ENCODE measurements around the gene CHCHD4.

CHCHD4 gene

DNA sequence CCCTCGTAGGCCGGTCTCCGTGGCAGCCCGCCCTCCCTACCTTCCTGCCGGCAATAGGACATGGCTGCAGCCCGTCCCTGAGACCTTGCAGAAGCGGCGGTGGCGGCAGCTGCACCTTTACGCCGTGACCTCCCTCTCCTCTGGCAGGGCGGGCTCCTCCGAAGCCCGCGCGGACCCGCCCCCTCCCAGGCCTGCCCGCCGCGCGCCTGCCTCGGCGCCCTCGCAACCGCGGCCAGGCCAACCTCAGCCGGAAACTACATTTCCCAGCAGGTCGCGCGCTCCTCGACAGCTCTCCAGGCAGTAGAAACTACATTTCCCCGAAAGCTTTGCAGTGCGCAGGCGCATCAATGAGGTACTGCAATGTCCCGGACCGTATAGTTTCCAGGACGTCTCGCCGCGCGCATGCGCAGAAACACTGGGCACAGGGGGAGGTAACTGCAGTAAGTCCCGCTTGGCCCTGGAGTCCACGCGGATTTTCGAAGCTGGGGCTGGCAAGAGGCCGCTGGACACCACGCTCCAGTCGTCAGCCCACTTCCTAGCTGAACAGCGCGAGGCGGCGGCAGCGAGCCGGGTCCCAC is at the start of gene CHCHD4, which contains the start of gene TMEM43:
CHCHD4 (minus strand) TSS at position 256 of the 578 bp plus-strand sequence; CDS start at position 62, 194 bp downstream.
TMEM43 (plus strand) TSS at position 438 of the 578 bp plus-strand sequence. CDS start 142 bp downstream, outside the sequence.
- peak within 1 kb of the TSS; percentile 91 for H3K4me3 ChIP-seq (ENCODE audit: low read depth, low read length)

DNA sequence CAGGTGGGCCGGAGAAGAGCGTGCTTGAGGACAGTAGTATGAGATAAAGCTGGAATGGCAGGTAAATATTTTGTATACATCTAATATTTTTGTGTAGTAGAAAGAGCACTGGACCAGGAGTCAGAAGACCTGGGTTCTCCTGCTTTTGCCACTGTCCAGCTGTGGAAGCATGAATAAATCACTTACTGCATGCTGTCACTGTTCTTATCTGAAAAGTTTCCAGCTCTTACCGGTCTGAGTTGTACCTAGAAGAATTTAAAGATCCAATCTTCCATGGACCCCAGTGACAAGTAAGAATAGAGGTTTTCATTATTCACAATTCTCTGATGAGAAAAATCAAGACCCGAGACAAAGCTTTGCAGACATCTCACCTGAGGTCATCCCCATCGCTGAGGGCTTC is 47.8 kb upstream of the CHCHD4 start:
- H3K4me3 ChIP-seq (ENCODE audit: low read depth, low read length) = no peak overlapping the region

DNA sequence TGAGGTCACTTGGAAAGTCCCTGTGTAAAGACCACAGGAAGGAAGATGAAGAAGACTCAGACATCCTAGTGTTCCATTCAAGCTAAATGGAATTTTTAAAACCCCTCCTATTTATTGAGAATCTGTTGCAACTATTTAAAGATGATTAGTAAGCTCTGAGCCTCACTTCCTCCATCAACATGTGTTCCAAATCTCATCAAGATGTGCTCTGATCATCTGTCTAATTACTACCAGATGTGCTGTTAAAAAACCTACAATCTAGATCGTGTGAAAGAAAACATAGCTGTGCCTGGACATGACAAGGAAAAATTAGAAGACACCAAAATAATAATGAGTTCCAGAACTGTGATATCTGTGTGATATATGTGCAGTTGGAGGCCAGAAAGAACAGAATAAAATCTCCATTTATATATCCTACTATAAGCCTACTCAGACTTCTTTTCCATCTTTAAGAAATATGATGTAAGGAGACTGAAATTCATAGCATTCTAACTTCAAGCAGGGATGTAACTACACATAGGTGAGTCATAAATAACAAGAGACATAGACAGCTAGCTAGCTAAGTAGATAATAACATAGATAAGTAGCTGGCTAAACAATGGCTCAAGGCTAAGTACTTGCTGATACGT is 46.0 kb upstream of the CHCHD4 start:
- no peak overlapping the region for H3K4me3 ChIP-seq (ENCODE audit: low read depth, low read length)

DNA sequence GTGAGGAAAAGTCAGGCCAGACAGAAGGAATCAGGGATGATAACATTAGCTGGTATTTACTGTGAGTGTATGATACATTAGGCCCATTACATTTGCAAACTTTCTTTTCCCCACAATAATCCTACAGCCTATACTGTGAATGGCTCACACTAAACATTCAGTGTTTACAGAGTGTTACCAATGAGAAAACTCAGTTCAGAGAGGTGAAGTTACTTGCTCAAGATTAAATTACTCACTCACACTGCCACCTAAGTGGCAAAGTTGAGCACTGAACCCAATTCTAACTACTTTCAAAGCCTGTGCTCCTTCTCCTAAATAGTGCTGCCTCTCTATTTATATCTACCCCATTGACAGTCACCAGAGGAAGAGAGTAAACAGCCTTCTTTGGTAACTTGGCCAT is 45.2 kb upstream of the CHCHD4 start:
- no peak overlapping the region for H3K4me3 ChIP-seq (ENCODE audit: low read depth, low read length)

DNA sequence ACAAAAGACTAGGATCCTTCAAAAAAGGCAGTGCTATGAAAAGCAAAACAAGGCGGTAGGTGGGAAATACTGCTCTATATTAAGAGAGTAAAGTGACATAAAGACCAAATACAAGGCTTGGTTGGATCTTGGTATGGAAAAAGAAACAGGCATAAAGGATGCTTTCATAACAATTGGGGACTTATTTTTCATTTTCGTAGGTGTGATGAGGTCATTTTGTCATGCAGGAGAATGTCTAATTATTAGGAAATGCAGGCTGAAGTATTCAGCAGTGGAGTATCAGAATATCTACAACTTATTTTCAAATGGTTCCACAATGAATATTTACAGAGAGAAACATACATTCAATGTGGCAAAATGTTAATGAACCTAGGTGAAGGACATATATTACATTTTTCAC is 44.8 kb upstream of the CHCHD4 start:
- no peak overlapping the region for H3K4me3 ChIP-seq (ENCODE audit: low read depth, low read length)

DNA sequence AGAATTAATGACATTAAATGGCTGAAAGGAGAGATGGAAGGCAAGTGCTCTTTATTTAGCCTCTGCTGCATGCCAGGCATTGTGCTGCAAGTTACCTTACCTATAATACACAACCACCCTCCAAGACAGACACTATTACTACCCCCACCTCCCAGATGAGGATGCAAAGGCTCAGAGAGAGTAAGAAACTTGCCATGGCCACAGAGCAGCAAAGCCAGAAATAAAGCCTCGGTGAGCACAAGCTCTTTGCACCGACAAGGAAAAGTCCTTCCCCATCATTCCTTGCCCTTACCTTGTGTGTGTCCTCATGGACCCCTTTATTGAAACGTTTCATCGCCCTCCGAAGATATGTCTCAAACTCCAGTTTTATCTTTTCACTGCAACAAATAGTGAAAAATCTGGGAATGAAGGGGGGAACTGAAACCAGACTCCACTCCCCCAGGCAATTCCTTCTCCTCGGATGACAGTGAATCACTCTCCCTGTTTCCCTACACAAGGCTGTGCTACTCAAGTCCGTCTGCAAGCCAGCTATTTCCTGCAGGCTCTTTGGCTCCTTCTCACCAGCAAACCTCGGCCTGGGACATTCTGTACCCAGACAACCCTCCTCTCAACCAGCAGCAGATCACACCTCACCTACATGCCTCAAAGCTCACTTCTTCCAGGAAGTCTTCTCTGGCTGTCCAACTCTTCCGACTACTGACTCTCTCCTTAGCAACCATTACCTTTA is 42.4 kb upstream of the CHCHD4 start:
- no peak overlapping the region for H3K4me3 ChIP-seq (ENCODE audit: low read depth, low read length)

DNA sequence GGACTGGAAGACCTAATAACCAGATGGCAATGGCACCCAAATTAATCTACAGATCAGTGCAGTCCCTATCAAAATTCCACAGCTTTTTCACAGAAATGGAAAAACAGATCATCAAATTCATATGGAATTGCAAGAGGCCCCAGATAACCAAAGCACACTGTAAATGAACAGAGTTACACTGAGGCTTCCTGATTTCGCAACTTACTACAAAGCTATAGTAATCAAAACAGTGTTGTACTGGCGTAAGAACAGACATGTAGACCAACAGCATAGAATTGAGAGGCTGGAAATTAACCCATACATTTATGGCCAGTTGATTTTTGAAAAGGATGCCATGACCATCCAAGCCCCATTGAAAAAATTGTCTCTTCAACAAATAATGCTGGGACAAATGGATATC is 37.5 kb upstream of the CHCHD4 start:
- no peak overlapping the region for H3K4me3 ChIP-seq (ENCODE audit: low read depth, low read length)

DNA sequence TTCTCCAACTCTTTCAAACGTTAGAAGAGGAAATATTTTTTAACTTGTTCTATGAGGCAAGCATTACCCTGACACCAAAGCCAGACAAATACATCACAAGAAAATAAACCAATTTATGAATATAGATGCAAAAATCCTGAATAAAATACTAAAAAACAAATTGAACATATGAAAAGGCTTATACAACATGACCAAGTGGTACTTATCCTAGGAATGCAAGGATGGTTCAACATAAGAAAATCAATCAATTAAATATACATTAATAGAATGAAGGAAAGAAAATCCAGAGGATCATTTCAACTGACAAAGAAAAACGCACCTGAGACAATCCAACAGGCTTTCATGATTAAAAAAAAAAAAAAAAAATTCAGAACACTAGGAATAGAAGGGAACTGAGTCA is 36.6 kb upstream of the CHCHD4 start:
- no peak overlapping the region for H3K4me3 ChIP-seq (ENCODE audit: low read depth, low read length)

DNA sequence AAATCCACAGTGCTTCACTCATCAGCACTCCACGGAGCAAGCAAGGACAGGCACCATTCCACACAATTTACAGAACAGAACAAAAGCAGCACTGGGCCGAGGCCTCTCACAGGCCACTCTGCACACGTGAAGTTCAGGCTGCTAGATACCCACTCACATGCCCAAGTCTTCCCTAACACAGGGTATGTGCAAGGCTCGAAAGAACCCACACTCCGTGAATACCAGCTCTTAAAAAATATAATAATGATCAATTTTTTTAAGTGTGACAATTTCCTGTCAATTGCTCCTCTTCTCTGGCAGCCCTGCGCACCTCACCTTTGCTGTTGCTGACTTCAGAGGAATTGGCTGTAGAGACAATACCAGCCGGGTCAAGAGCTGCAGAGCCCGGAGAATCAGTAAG is 34.8 kb upstream of the CHCHD4 start:
- no peak overlapping the region for H3K4me3 ChIP-seq (ENCODE audit: low read depth, low read length)

DNA sequence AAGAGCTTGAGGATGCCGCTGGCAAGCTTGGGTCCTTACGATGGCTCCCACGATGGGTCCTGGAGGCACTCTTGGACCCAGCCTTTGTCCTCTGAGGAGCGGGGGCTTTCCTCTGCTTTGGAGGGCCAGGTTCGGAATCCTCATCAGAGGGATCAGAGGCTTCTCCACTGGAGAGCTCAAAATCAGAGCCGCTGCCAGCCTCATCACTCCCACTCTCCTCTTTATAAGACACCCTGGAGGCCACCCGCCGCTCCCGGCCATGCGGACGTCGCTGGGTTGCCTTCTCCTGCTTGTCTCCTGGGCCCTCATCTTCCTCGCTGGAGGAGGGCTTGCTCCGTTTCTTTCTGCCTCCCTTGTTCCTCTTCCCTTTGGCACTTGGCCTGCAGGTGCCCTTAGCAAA is 33.7 kb upstream of the CHCHD4 start:
- H3K4me3 ChIP-seq (ENCODE audit: low read depth, low read length) = no peak overlapping the region

DNA sequence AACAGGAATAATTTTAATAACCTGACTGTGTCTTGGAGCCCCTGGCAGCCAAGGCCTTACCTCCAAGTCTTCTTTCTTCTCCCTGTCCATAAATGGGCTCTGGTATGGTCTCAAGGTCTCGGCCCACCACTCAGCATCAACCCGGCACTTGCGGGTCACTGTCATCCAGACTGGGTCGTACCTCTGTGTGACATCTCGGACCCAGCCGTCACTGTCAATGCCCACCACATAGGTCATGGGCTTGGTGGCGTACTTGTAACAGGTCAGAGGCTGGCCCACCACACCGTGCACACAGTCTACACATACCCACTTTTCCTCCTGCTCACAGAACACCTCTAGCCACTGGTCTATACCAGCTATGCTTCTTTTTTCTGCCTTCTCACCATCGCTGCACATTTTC is 33.3 kb upstream of the CHCHD4 start:
- no peak overlapping the region for H3K4me3 ChIP-seq (ENCODE audit: low read depth, low read length)

DNA sequence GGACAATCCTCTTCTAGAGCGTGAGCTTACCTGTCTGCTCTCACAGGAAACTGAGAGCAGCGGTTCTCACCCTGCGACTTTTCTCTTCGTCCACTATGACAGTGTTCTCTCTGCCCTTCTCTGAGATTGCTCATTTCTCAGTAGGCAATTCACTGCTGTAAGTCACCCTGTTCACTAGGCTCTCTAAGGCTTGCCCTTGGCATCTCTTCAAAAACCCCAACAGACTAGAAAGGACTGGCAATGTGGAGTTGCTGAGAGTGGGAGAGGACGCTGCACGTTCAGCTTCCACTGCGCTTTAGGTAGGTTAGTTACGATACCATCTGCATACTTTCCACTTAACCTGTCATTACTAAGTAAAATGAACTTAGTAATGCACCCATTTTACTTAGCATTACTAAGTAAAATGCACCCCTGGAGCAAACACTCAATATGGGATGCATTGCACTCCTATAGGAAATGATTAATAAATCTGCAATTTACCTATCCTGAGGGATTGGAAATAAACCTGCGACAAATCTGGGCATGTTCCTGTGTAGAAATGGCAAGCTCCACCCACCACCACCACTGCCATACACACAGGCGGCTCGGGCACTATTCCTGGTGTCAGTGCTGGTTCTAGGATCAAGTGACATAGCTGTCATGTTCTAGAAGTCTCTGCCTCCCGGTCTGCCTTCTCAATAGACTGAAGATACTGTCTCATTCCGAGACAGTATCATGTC is 32.3 kb upstream of the CHCHD4 start:
- H3K4me3 ChIP-seq (ENCODE audit: low read depth, low read length) = no peak overlapping the region

DNA sequence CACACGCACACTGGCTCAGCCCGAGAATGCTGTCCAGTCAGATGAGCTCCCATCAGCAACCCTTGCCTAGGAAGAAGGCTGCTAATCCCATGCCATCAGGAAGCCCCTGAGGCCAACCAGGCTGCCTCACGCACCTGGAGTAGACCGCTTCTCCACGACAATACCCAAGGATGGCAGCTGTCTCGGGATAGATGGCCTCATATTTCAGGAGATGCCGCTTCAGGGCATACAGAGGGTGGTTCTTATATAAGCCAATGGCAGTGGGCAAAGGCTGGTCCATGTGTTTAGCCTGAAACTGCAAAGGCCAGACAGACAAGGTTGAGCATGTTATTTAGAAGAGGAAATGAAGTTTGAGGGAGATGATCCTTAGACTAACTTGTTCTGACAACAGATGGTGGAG is 31.5 kb upstream of the CHCHD4 start:
- H3K4me3 ChIP-seq (ENCODE audit: low read depth, low read length) = no peak overlapping the region

DNA sequence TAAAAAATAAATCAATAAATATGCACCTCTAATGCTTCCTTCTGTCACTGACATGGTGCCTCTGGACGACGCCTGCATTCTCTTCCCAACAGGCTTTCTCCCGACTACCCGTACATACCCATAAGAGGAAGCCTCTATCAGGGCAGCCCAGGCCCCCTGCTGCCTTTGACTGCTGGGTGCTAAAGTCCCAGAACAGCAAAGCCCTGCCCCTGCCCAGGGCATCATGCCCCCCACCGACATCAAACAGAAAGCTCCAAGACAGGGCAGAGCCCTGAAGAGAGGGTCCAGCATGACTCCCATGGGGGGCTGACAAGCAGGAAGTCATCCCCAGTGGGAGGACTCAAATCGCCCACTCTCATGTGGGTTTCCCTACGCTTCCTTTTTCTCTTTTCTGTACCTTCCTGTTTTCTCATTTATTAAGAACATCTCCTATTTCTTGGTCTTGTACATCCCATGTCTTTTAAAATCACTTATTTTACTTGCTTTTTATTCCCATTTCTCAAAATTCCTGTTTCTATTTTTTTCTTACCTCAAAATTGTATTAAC is 30.3 kb upstream of the CHCHD4 start:
- no peak overlapping the region for H3K4me3 ChIP-seq (ENCODE audit: low read depth, low read length)

DNA sequence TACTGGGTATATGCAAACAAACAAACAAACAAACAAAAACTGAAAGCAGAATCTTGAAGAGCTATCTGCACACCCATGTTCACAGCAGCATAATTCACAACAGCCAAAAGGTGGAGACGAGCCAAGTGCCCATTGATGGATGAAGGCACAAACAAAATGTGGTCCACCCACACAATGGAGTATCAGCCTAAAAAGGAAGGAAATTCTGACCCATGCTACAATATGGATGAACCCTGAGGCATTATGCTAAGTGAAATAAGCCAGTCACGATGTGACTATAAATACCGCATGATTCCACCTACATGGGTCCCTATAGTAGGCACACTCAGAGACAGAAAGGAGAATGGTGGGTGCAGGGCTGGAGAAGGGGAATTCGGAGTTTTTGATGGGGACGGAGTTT is 29.6 kb upstream of the CHCHD4 start:
- H3K4me3 ChIP-seq (ENCODE audit: low read depth, low read length) = no peak overlapping the region

DNA sequence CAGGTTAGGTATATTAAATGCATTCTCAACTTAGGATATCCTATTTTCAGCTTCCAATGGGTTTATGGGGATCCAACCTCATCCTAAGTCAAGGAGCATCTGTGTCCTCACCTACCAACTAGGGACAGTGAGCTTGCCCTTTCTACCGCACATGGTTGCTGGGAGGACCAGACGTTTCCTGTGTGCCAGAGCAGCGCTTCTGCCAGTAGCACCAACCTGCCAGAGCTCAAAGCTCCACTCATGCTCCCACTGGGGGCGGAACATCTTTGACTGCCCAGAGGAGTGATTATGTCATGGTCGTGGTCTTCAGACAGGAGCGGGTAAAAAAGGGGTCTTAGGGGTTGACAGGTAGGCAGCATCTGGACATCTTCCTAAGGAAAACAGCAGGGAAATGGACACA is 29.0 kb upstream of the CHCHD4 start:
- no peak overlapping the region for H3K4me3 ChIP-seq (ENCODE audit: low read depth, low read length)

DNA sequence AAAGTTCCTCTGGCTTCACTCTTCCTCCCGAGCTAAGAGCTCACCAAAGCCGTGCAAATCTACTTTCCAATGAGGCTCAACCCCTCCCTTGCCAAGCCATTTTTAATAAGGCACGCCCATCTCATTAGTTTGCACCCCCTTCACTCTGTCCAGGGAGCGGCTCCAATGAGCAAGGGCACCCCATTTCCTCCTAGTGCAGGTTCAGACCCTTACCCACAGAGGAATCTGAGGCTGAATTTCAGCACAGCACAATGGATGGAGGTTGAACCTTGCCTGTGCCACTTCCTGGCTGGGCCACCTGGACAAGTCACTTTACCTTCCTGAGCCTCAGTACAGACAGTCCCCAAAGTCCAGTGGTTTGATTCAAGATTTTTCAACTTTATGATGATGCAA is 28.3 kb upstream of the CHCHD4 start:
- no peak overlapping the region for H3K4me3 ChIP-seq (ENCODE audit: low read depth, low read length)

DNA sequence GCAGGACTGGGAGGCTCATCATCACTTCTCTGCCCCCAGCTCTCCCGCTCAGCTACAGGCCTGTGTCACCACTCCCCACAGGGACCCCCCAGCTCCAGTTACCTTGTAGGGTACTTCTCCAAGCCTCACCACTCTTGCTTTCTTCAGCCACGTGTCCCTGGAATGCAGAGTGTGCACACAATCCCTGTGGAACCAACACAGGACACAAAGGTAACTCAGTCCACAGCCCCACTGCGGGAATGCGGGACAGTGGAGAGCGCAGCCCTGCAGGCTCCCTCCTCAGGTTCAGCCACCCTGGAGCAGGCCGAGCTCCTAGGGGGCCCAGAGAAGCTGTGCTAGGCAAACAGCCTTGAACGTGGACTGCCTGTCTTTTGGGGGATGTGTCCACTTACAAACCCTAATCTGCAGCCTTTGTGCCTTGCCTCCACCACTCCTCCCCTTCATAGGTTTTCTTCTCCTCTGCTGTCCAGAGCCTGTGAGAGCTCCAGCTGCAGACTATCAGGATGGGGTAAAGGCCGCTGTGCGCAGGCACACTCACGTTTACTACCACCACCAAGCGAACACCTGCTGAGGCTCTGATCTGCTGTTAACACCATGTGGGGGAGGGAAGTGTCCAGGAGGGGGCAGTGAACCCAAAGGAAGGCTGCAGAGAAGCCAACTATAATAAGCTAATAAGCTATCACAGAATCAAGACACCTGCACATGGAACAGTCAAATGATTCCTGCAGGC is 27.7 kb upstream of the CHCHD4 start:
- H3K4me3 ChIP-seq (ENCODE audit: low read depth, low read length) = no peak overlapping the region

DNA sequence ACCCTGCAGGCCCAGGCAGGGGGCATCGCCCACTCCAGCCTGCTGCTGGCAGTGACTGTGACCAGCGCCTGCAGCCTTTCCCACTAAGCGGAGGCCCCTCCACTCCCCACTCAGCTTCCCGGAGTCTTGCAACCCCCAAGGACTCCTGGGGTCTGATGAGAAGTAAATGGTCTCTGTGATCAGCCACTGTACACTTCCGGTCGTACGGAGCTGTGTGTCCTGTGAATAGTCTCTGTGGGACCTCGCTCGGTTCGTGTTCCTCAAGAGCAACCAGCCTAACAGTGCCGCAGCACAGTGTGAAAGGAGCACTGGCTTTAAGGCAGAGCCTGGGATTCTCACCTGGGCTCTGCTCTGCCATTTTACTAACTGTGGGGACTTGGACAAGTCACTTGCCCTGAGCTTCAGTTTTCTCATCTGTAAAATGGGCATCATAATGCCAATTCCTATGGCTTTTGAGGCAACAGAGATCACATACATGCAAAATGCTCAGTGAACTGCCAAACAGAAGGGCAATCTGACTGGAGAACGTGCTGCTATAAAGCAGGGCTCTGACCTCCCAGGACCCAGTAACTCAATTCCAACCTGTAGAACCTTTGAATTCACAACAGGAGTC is 26.9 kb upstream of the CHCHD4 start:
- no peak overlapping the region for H3K4me3 ChIP-seq (ENCODE audit: low read depth, low read length)

DNA sequence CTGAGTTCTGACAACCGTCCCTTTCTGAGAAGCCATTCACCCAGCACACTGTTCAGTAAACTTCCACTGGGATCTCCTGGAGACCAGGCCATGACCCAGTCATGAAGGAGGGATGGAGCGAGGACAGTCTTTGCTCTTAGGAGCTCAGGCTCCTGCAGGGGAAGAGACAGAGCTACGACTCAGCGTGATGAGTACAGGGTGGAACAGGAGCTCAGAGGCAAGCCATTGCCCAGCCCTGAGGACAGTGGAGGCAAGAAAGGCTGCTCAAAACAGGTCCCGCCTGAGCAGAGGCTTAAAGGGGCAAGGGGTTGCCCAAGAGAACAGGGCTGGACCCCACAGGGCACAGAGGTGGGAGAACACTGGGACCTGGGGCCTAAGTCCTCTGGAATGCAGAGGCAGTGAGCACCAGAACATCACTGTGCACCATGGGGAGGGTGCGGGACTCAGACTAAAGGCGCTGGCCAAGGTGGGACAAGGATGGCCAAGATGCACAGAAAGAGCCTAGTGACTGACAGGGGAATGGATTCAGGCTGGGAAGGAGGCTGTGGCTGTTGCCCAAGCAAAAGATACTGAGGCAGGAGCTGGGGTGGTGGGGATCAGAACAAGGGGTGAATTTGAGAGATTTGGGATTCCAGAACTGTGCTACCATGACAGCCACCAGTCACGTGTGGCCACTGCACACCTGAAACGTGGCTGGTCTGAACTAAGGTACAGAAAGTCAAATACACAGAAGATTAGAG is 26.0 kb upstream of the CHCHD4 start:
- H3K4me3 ChIP-seq (ENCODE audit: low read depth, low read length) = no peak overlapping the region

Measured in iPS-11a (cell line).